ENCODE data around the gene CD46. TPM values are rescaled to one million over a fixed set of nuclear protein-coding genes. Genes with fewer than 3 reads are reported as not detected.
A peak's percentile ranks its signal among the peaks of the same experiment; 100 is the strongest.

The CD46 gene
- total RNA-seq, 1 donor from 2014 or later, result 64.5 TPM

- H3K4me1 ChIP-seq, result peaks cover 14 to 53% of the 10 kb centered on the region in 2 donors
- DNase-seq (ENCODE audit: low spot score in 2 of 2), result no peak
- intact Hi-C loops (cut with DNase I), result no loop called here
Observed at GRCh38 chr1:207830788-207831187, 78.9 kb downstream of the CD46 start.

GRCh38 chr1:207831517-207832327 is 79.9 kb downstream of the CD46 start:
- no peaks in the 10 kb centered on the region for H3K27me3 ChIP-seq
- peaks cover 14 to 48% of the 10 kb centered on the region in 2 donors for H3K4me1 ChIP-seq
- no peak overlapping the region for H3K4me3 ChIP-seq
- H3K36me3 ChIP-seq, result peaks cover 0 to 5% of the 10 kb centered on the region in 2 donors
- TF ChIP-seq, protein P1, sequence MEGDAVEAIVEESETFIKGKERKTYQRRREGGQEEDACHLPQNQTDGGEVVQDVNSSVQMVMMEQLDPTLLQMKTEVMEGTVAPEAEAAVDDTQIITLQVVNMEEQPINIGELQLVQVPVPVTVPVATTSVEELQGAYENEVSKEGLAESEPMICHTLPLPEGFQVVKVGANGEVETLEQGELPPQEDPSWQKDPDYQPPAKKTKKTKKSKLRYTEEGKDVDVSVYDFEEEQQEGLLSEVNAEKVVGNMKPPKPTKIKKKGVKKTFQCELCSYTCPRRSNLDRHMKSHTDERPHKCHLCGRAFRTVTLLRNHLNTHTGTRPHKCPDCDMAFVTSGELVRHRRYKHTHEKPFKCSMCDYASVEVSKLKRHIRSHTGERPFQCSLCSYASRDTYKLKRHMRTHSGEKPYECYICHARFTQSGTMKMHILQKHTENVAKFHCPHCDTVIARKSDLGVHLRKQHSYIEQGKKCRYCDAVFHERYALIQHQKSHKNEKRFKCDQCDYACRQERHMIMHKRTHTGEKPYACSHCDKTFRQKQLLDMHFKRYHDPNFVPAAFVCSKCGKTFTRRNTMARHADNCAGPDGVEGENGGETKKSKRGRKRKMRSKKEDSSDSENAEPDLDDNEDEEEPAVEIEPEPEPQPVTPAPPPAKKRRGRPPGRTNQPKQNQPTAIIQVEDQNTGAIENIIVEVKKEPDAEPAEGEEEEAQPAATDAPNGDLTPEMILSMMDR (IDR thresholded peaks at IDR 0.05), result no peak
- intact Hi-C loops (cut with DNase I), result no loop called here
- peak overlapping the region; percentile 73 to 86 for H3K27ac ChIP-seq
- DNase-seq (ENCODE audit: low spot score in 2 of 2), result no peak
- H3K9me3 ChIP-seq, result no peaks in the 10 kb centered on the region

More at GRCh38 chr1:207830788-207831187, 78.9 kb downstream of the CD46 start:
- H3K36me3 ChIP-seq, result peaks cover 0 to 5% of the 10 kb centered on the region in 2 donors
- TF ChIP-seq, protein P1 (IDR thresholded peaks at IDR 0.05), result no peak
- H3K27ac ChIP-seq, result peak overlapping the region; percentile 73 to 86
- no peaks in the 10 kb centered on the region for H3K27me3 ChIP-seq
- no peaks in the 10 kb centered on the region for H3K9me3 ChIP-seq
- no peak overlapping the region for H3K4me3 ChIP-seq

GRCh38 chr1:207832796-207833195 is 80.9 kb downstream of the CD46 start:
- H3K27me3 ChIP-seq, result no peaks in the 10 kb centered on the region
- peaks cover 19 to 47% of the 10 kb centered on the region in 2 donors for H3K4me1 ChIP-seq
- no peak overlapping the region for H3K4me3 ChIP-seq
- intact Hi-C loops (cut with DNase I), result no loop called here
- peak overlapping the region; percentile 73 to 86 for H3K27ac ChIP-seq
- no peak for DNase-seq (ENCODE audit: low spot score in 2 of 2)
- TF ChIP-seq, protein P1 (IDR thresholded peaks at IDR 0.05), result no peak
- peaks cover 3 to 5% of the 10 kb centered on the region in 2 donors for H3K36me3 ChIP-seq
- H3K9me3 ChIP-seq, result no peaks in the 10 kb centered on the region

- Histone ChIP-seq H3K27ac (peak overlapping the region; percentile 73 to 86), H3K36me3 (peaks cover 3 to 5% of the 10 kb centered on the region in 2 donors), H3K27me3 (no peaks in the 10 kb centered on the region), H3K9me3 (no peaks in the 10 kb centered on the region), H3K4me3 (no peak overlapping the region), H3K4me1 (peaks cover 19 to 48% of the 10 kb centered on the region in 2 donors)
- peak in 1 of 2 donors; percentile 55 for DNase-seq (ENCODE audit: low spot score in 2 of 2)
- intact Hi-C loops (cut with DNase I), result no loop called here
- TF ChIP-seq, protein P1 (IDR thresholded peaks at IDR 0.05), result no peak
Observed at GRCh38 chr1:207833381-207833780, 81.5 kb downstream of the CD46 start.

DNA sequence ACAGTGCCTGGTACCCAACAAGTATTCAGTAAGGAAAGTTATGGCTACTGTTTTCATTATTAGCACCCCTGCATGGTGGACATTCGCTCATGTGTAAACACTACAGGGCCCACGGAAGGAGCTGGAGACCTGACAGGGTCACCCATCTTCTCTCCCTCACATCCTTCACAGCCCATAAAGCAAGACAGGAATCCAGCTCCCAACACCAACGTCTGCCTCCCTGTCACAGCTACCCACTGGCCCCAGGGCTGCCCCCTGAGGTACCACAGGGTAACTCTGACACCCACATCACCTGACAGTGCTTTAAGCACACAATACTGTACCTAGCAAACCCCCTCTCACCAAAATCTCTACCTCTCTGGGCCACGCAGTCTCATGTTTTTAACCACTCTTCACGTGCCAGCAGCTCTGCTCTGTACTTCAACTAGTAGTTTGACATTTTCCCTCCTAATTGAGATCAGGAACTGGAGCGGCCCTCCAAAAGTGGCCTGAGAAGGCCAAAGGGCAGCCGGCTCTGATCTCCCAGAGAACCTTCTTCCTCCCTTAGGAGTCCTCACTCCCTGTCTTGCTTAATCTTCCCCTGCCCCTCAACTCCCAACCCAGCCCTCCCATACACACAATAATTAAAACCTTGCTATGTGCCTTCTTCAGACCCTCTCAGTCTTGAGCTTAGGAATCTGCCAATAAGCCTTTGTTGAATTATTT is 82.3 kb downstream of the CD46 start:
- H3K9me3 ChIP-seq, result no peaks in the 10 kb centered on the region
- TF ChIP-seq, protein P1 (IDR thresholded peaks at IDR 0.05), result no peak
- intact Hi-C loops (cut with DNase I), result no loop called here
- H3K27me3 ChIP-seq, result no peaks in the 10 kb centered on the region
- H3K4me1 ChIP-seq, result peaks cover 15 to 48% of the 10 kb centered on the region in 2 donors
- peak overlapping the region; percentile 73 to 86 for H3K27ac ChIP-seq
- DNase-seq (ENCODE audit: low spot score in 2 of 2), result peak in 1 of 2 donors; percentile 53
- no peak overlapping the region for H3K4me3 ChIP-seq
- peaks cover 3 to 5% of the 10 kb centered on the region in 2 donors for H3K36me3 ChIP-seq

Measured in ascending aorta (tissue), 2 donors.